Fibroblast of villous mesenchyme (primary cell): ENCODE data around the gene ATP11A. TPM values are rescaled to one million over a fixed set of nuclear protein-coding genes. Genes with fewer than 3 reads are reported as not detected.
"Not testable (repeated sequence)": the region's sequence is repeated elsewhere in the genome, so short reads cannot be mapped to it uniquely, and the experiment has no call there.

Experiments used
- DNase-seq: peaks from one replicate; pipeline ENCODE4 v3.0.0-alpha.2; 2010; ENCODE audit warnings: low read depth
- H3K4me3 ChIP-seq: 2 replicates; pipeline ENCODE4 v1.5.1; 2011; ENCODE audit warnings: low read depth, mild to moderate bottlenecking, low read length
- total RNA-seq: library from RNA; depleted of rRNA; stranded (reverse); fragments of >200 nt; gene quantifications from 2 replicates; pipeline ENCODE4 v1.2.3, GENCODE V29; 2012
- TF ChIP-seq, protein P1 (sequence below): IDR thresholded peaks from 2 replicates; pipeline ENCODE4 v1.5.1; 2012; ENCODE audit warnings: low read depth, mild to moderate bottlenecking, low read length; ENCODE audit not compliant: insufficient read depth

ATP11A gene
- total RNA-seq, 1 donor: 6.9 TPM

DNA sequence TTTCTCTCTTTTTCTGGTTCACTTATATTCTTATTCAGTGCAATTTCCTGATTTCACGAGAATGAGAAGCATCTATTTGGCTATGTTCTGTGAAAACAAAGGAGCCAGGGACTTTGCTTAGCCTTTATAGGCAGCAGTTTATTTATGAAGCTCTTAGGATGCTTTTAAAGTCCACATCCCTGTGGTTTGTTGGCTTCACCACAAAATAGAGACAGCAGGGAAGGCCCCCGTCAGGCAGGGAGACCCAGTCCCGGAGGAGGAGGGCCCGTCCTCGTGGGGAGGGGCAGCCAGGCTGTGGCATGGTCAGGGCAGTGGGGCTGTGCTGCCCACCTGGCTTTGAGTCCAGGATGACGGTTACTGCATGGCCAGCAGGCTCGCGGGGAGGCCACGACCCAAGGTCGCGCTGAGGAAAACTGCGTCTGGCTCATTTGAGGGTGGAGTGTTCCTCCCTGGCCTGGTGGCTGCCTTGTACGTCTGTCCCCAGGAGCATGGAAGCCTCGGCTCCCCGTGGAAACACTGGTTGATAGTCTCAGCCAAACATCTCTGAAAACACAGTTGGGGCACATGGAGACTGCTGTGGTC is 92.7 kb downstream of the ATP11A start:
- TF ChIP-seq, protein P1, sequence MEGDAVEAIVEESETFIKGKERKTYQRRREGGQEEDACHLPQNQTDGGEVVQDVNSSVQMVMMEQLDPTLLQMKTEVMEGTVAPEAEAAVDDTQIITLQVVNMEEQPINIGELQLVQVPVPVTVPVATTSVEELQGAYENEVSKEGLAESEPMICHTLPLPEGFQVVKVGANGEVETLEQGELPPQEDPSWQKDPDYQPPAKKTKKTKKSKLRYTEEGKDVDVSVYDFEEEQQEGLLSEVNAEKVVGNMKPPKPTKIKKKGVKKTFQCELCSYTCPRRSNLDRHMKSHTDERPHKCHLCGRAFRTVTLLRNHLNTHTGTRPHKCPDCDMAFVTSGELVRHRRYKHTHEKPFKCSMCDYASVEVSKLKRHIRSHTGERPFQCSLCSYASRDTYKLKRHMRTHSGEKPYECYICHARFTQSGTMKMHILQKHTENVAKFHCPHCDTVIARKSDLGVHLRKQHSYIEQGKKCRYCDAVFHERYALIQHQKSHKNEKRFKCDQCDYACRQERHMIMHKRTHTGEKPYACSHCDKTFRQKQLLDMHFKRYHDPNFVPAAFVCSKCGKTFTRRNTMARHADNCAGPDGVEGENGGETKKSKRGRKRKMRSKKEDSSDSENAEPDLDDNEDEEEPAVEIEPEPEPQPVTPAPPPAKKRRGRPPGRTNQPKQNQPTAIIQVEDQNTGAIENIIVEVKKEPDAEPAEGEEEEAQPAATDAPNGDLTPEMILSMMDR: no peak
- DNase-seq: no peak
- H3K4me3 ChIP-seq: no peak overlapping the region

DNA sequence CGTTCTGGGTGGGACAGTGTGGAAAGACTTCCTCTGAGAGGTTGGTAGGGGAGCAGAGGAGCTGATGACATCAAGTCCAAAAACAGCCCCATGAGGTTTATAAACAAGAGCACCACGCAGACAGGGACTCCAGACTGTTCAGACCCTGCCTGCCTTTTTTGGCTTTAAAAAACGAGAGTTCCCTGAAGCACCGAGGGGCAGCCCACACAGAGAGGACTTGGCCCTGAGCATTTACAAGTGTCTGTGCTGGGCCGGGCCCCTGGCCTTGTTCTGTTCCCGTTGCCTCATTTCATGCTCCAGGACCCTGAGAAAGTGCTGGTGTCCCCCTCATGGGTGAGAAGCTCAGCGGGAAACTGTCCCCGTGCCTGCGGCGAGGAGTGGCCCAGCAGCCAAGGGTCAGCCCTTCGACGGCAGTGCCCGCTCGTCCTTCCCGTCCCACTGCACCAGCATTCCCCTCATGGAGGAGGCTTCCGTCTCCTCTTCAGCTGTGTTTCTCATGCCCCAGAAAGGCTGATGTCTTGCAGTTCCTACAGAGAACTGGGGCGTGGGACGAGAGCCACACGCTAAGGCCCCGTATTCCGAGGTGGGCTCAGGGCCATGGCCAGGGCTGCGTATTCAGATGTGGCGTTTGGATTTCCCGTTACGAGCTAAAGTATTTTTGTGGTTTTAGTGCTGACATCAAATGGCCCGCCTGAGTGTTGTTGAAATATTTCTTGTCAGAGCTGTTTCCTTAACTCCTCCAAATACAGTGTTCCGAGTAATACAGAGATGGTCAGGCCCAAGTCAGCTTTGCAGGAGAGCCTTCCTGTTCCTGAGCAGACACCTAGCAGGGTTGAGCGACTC is 93.5 kb downstream of the ATP11A start:
- peak; percentile 77 for DNase-seq
- H3K4me3 ChIP-seq: no peak overlapping the region
- TF ChIP-seq, protein P1: no peak

DNA sequence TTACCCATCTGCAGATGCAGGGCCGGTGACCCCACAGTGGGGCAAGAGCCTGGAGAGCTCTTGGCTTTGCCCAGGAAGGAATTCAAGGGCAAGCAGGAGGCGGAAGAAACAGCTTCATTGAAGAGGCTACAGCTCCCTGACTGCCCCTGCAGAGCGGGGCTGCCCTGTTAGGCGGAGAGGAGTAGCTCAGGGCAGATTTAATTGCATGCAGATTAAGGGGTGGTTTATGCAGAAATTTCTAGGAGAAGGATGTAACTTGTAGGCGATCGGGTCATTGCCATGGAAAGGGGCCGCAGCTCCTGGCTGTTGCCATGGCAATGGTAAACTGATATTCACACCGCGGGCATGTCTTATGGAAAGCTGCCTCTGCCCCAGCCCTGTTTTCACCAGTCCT is 94.1 kb downstream of the ATP11A start:
- no peak for DNase-seq
- TF ChIP-seq, protein P1: no peak
- H3K4me3 ChIP-seq: no peak overlapping the region

DNA sequence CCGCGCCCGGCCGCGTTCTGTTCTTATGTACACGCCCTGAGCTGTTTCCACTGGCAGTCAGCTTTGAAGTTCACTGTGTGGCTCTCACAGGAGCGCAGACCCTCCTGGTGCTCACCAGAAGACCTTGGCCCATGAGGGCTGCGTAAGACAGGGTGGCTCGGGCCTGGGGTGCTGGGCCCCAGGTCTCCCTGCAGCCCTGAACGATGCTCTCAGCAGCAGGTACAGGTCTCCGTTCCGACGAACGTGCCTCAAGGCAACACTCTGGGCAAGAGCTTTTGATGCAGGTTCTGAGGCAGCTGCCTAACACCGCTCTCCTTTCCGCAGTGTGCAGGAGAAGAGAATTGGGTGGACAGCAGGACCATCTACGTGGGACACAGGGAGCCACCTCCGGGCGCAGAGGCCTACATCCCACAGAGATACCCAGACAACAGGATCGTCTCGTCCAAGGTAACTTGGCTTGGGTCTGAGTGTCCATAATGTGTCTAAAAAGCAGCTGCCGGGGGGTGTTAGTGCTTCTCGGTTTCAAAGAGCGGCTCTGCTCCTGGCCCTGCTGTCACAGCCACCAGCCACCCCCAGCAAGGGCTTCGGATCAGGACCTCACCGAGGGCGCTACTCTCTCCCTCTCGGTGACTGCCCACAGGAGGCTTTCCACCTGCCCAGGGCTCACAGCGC is 95.1 kb downstream of the ATP11A start:
- H3K4me3 ChIP-seq: no peak overlapping the region
- no peak for DNase-seq
- TF ChIP-seq, protein P1: no peak

DNA sequence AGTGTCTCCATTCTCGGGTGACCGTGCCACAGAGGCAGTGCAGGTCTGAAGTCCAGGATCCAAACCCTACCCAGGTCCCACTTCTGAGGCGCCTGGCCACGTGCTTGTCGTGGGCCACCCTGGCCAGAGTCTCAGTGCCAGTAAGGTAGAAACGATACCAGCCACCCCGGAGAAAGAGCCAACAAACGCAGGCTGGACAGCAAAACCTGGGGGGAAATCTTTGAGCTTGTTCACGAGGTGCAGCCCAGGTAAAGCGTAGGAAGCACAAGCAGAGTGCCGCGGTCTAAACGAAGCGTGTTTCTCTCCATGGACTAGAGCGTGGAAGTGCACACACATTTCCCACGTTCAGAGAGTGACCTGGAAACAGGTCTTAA is 95.6 kb downstream of the ATP11A start:
- DNase-seq: no peak
- TF ChIP-seq, protein P1: no peak
- no peak overlapping the region for H3K4me3 ChIP-seq

DNA sequence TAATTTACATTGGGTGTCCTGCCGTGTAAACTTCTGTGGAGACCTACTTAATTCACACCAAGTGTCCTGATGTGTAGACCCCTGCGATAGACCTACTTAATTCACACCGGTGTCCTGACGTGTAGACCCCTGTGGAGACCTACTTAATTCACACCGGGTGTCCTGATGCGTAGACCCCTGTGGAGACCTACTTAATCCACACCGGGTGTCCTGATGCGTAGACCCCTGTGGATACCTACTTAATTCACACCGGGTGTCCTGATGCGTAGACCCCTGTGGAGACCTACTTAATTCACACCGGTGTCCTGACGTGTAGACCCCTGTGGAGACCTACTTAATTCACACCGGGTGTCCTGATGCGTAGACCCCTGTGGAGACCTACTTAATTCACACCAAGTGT is 97.0 kb downstream of the ATP11A start:
- DNase-seq, H3K4me3 ChIP-seq: not testable (repeated sequence)
